ENCODE results near the gene UBC. TPM values are rescaled to one million over a fixed set of nuclear protein-coding genes. Genes with fewer than 3 reads are reported as not detected.

Gene UBC
- total and polyA plus RNA-seq, 2 donors (not counting 1 experiment from before 2014, with no cell fraction given): 2,019 to 2,362 TPM

DNA sequence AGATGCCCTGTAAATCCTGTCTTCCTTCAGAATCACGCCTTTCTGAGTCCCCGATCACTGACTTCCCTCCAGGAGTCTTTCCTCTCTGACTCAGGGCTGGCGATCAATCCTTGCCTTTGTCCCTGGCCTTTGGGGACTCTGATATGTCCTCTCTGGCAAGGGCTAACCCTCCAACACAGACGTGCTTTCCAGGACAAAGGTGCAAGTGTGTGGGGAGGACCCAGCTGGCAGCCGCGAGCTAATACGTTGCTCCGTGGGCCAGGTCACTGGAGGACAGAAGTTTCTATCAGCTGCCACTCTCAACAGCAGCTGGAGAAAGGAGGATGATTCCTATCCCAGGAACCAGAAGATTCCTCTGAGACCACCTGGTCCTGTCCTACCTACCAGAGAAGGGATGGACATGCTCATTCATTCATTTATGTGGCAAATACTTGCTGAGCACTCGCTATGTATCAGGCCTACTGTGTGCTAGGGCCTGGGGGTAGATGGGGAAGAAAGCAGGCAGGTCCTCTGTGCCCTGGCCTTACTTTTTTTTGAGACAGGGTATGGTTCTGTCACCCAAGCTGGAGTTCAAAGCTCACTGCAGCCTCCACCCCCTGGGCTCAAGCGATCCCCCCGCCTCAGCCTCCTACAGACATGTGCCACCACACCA lies 42.3 kb downstream of the UBC start:
- no peaks in the 10 kb centered on the region for H3K36me3 ChIP-seq (ENCODE audit: control insufficient read depth, insufficient read depth, low read length)
- no peak for DNase-seq (ENCODE audit: low read depth in 2 of 2)
- TF ChIP-seq EZH2 (IDR thresholded peaks at IDR 0.05; ENCODE audit: low read length, missing control alignments): no peak
- TF ChIP-seq CTCF (conservative IDR thresholded peaks at IDR 0.05 in 1 of 2, IDR thresholded peaks at IDR 0.05 in 1 of 2; ENCODE audit: low read depth in 1 of 2, low read length in 2 of 2): no peak

DNA sequence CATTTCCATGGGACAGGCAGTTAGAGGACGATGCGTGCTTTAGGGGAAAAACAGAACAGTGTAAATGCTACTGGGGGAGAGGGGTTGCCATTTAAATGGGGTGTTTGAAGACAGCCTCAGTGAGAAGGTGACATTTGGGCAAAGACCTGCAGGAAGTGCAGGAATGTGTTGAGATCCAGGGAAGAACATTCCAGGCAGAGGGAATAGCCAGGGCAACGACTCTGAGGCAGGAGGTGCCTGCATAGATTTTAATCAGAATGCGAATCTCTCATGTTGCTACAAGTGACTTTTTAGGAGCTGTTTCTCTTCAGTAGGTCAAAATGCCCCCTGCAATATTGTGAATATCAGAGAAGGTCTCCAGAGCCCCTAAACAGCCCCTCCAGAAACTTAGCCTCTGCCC lies 43.2 kb downstream of the UBC start:
- Histone ChIP-seq H3K9me3 (ENCODE audit: control insufficient read depth, insufficient read depth, low read depth, low read length) (no peaks in the 10 kb centered on the region), H3K4me2 (ENCODE audit: extremely low read depth, insufficient read depth, low read length) (no peak overlapping the region), H4K20me1 (ENCODE audit: control insufficient read depth, extremely low read depth, insufficient read depth, low read length) (no peaks in the 10 kb centered on the region), H3K4me3 (replicated peaks in 1 of 4; ENCODE audit: control extremely low read depth in 1 of 4, insufficient read depth in 1 of 4, low read depth in 3 of 4, low read length in 4 of 4) (no peak overlapping the region), H3K27ac (ENCODE audit: insufficient read depth, low read length) (no peak overlapping the region), H3K27me3 (ENCODE audit: control insufficient read depth, insufficient read depth, low read length) (no peaks in the 10 kb centered on the region), H3K4me1 (ENCODE audit: control insufficient read depth, extremely low read depth, insufficient read depth, low read length) (no peaks in the 10 kb centered on the region), H3K36me3 (ENCODE audit: control insufficient read depth, insufficient read depth, low read length) (no peaks in the 10 kb centered on the region), H3K79me2 (ENCODE audit: control insufficient read depth, insufficient read depth, low read length) (no peaks in the 10 kb centered on the region), H2AFZ (ENCODE audit: low read length) (no peak overlapping the region), H3K9ac (ENCODE audit: insufficient read depth, low read length) (no peak overlapping the region)
- TF ChIP-seq EZH2 (IDR thresholded peaks at IDR 0.05; ENCODE audit: low read length, missing control alignments): no peak
- TF ChIP-seq CTCF (conservative IDR thresholded peaks at IDR 0.05 in 1 of 2, IDR thresholded peaks at IDR 0.05 in 1 of 2; ENCODE audit: low read depth in 1 of 2, low read length in 2 of 2): no peak
- DNase-seq (ENCODE audit: low read depth in 2 of 2): no peak

More for the DNA sequence above, 42.3 kb downstream of the UBC start:
- Histone ChIP-seq H3K27me3 (ENCODE audit: control insufficient read depth, insufficient read depth, low read length) (no peaks in the 10 kb centered on the region), H3K27ac (ENCODE audit: insufficient read depth, low read length) (no peak overlapping the region), H2AFZ (ENCODE audit: low read length) (no peak overlapping the region), H3K79me2 (ENCODE audit: control insufficient read depth, insufficient read depth, low read length) (no peaks in the 10 kb centered on the region), H3K4me2 (ENCODE audit: extremely low read depth, insufficient read depth, low read length) (no peak overlapping the region), H3K4me1 (ENCODE audit: control insufficient read depth, extremely low read depth, insufficient read depth, low read length) (no peaks in the 10 kb centered on the region), H4K20me1 (ENCODE audit: control insufficient read depth, extremely low read depth, insufficient read depth, low read length) (no peaks in the 10 kb centered on the region), H3K4me3 (replicated peaks in 1 of 4; ENCODE audit: control extremely low read depth in 1 of 4, insufficient read depth in 1 of 4, low read depth in 3 of 4, low read length in 4 of 4) (no peak overlapping the region), H3K9me3 (ENCODE audit: control insufficient read depth, insufficient read depth, low read depth, low read length) (no peaks in the 10 kb centered on the region), H3K9ac (ENCODE audit: insufficient read depth, low read length) (no peak overlapping the region)

- H3K27me3 ChIP-seq (ENCODE audit: control insufficient read depth, insufficient read depth, low read length): no peaks in the 10 kb centered on the region
These were observed 43.9 kb downstream of the UBC start for GRCh38 chr12:124870515-124870914.

More at GRCh38 chr12:124870515-124870914, 43.9 kb downstream of the UBC start:
- Histone ChIP-seq H2AFZ (ENCODE audit: low read length) (no peak overlapping the region), H3K9ac (ENCODE audit: insufficient read depth, low read length) (no peak overlapping the region), H4K20me1 (ENCODE audit: control insufficient read depth, extremely low read depth, insufficient read depth, low read length) (no peaks in the 10 kb centered on the region), H3K4me1 (ENCODE audit: control insufficient read depth, extremely low read depth, insufficient read depth, low read length) (no peaks in the 10 kb centered on the region), H3K4me2 (ENCODE audit: extremely low read depth, insufficient read depth, low read length) (no peak overlapping the region), H3K79me2 (ENCODE audit: control insufficient read depth, insufficient read depth, low read length) (no peaks in the 10 kb centered on the region), H3K9me3 (ENCODE audit: control insufficient read depth, insufficient read depth, low read depth, low read length) (no peaks in the 10 kb centered on the region), H3K27ac (ENCODE audit: insufficient read depth, low read length) (no peak overlapping the region), H3K36me3 (ENCODE audit: control insufficient read depth, insufficient read depth, low read length) (no peaks in the 10 kb centered on the region), H3K4me3 (replicated peaks in 1 of 4; ENCODE audit: control extremely low read depth in 1 of 4, insufficient read depth in 1 of 4, low read depth in 3 of 4, low read length in 4 of 4) (no peak overlapping the region)
- DNase-seq (ENCODE audit: low read depth in 2 of 2): no peak
- TF ChIP-seq EZH2 (IDR thresholded peaks at IDR 0.05; ENCODE audit: low read length, missing control alignments) (no peak), CTCF (conservative IDR thresholded peaks at IDR 0.05 in 1 of 2, IDR thresholded peaks at IDR 0.05 in 1 of 2; ENCODE audit: low read depth in 1 of 2, low read length in 2 of 2) (no peak)
